ENCODE measurements around the gene IL24. TPM values are rescaled to one million over a fixed set of nuclear protein-coding genes. Genes with fewer than 3 reads are reported as not detected.

Gene IL24
- total RNA-seq, 2 donors from 2014 or later = not detected

DNA sequence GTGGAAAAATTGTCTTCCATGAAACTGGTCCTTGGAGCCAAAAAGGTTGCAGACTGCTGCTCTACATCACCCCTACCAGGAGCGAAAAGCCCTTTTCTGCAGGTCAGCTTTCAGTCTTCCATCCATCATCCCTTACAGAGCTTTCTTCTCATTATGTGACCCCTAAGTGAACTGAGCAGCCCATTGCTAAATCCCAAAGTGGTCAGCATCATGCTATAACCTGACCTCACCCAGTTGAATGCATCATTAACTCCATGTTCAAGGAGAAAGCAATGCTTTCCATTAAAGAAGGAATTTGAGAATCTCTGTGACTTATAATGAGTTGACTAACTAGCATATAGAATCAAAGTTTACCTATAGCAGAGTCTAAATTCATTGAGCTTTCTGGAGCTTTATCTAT is 10.4 kb upstream of the IL24 start:
- Histone ChIP-seq H3K4me3 (no peak overlapping the region), H3K36me3 (no peaks in the 10 kb centered on the region), H3K27me3 (replicated peaks; ENCODE audit: insufficient read depth) (no peaks in the 10 kb centered on the region), H3K4me1 (ENCODE audit: control insufficient read depth in 1 of 2, low read depth in 2 of 2) (no peaks in the 10 kb centered on the region), H3K27ac (no peak overlapping the region), H3K9me3 (no peaks in the 10 kb centered on the region)
- no peak for DNase-seq (ENCODE audit: low spot score)
- TF ChIP-seq, protein P1, sequence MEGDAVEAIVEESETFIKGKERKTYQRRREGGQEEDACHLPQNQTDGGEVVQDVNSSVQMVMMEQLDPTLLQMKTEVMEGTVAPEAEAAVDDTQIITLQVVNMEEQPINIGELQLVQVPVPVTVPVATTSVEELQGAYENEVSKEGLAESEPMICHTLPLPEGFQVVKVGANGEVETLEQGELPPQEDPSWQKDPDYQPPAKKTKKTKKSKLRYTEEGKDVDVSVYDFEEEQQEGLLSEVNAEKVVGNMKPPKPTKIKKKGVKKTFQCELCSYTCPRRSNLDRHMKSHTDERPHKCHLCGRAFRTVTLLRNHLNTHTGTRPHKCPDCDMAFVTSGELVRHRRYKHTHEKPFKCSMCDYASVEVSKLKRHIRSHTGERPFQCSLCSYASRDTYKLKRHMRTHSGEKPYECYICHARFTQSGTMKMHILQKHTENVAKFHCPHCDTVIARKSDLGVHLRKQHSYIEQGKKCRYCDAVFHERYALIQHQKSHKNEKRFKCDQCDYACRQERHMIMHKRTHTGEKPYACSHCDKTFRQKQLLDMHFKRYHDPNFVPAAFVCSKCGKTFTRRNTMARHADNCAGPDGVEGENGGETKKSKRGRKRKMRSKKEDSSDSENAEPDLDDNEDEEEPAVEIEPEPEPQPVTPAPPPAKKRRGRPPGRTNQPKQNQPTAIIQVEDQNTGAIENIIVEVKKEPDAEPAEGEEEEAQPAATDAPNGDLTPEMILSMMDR (IDR thresholded peaks at IDR 0.05) = no peak
- no peak for ATAC-seq (ENCODE audit: insufficient number of reproducible peaks, low FRiP score, low read depth)

DNA sequence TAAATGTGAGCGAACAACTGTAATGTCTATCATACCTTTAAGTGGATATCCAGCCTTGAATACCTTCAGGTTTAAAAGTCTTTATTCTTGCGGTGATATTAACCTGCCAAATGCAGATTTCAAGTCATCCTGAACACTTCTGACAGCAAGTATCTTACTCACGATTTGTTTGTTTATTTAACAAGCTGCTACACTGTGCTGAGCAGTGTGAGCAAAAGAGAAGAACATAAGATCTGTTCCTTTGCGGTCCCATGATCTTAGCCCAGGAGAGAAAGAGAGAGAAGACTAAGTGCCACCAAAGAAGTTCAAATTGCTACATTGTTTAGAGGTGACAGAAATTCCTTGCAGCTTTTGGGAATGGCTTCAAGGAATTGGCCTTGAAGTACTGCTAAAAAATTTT is 9.5 kb upstream of the IL24 start:
- H3K36me3 ChIP-seq = no peaks in the 10 kb centered on the region
- DNase-seq (ENCODE audit: low spot score) (no peak), ATAC-seq (ENCODE audit: insufficient number of reproducible peaks, low FRiP score, low read depth) (no peak)
- H3K27me3 ChIP-seq (replicated peaks; ENCODE audit: insufficient read depth) = no peaks in the 10 kb centered on the region
- no peak overlapping the region for H3K27ac ChIP-seq
- no peak overlapping the region for H3K4me3 ChIP-seq
- TF ChIP-seq, protein P1 (IDR thresholded peaks at IDR 0.05) = no peak
- no peaks in the 10 kb centered on the region for H3K9me3 ChIP-seq
- H3K4me1 ChIP-seq (ENCODE audit: control insufficient read depth in 1 of 2, low read depth in 2 of 2) = no peaks in the 10 kb centered on the region

DNA sequence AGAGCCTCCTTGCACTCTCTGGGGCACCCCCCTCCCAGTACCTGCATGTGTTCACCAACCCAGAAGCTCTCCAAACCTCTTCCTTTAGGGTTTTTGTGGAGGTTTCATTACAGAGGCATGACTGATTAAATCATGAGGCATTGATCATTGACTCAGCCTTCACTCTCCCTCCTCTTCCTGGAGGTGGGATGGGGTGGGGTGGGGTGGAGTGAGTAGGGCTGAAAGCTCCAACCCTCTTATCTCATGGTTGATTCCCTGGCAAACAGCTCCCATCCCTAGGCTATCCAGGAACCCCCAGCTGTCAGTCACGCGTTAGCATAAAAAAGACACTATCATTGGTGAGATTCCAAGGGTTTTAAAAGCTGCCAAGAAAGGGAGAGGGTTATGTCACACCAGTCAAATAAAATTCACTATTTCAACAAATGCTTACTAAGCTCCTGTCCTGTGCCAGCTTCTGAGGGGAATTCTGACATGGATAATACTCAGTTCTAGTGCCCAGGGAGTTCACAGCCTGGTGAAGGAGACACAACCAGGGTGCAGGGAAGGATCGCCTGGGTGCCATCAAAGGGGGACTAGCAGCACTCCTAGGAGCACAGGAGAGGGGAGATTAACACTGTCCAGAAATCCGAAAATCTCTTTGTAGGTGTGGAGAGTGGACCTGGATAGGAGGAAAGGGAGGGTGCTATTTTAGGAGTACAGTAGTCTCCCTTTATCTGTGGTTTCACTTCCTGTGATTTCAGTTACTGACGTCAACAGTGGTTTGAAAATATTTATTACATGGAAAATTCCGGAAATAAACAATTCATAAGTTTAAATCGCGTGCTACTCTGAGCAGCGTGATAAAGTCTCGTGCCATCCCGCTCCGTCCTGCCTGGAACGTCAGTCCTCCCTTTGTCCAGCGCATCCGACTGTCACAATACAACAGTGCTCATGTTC is 6.8 kb upstream of the IL24 start:
- no peaks in the 10 kb centered on the region for H3K27me3 ChIP-seq (replicated peaks; ENCODE audit: insufficient read depth)
- H3K4me3 ChIP-seq = no peak overlapping the region
- DNase-seq (ENCODE audit: low spot score) (no peak), ATAC-seq (ENCODE audit: insufficient number of reproducible peaks, low FRiP score, low read depth) (no peak)
- no peaks in the 10 kb centered on the region for H3K9me3 ChIP-seq
- TF ChIP-seq, protein P1 (IDR thresholded peaks at IDR 0.05) = no peak
- no peak overlapping the region for H3K27ac ChIP-seq
- H3K36me3 ChIP-seq = no peaks in the 10 kb centered on the region
- H3K4me1 ChIP-seq (ENCODE audit: control insufficient read depth in 1 of 2, low read depth in 2 of 2) = no peaks in the 10 kb centered on the region

DNA sequence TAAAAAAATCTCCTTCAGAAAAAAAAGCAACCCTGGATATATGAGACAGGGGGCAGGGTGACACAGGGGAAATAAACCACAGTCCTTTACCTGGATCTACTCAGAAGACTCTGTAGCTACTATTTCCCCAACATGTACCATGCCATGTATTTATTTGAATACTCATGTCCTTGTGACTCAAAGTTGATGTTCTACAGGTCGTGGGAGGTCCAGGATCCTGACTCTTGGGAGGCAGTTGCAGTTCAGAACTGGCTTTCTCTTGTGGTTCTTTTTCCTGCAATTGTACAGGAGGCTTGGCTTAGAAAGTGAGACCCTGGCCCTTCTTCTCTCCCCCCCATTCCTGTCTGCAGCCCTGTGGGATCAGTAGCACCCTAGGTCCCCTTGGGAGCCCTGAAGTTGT is 5.8 kb upstream of the IL24 start:
- no peaks in the 10 kb centered on the region for H3K4me1 ChIP-seq (ENCODE audit: control insufficient read depth in 1 of 2, low read depth in 2 of 2)
- no peak overlapping the region for H3K4me3 ChIP-seq
- TF ChIP-seq, protein P1 (IDR thresholded peaks at IDR 0.05) = no peak
- DNase-seq (ENCODE audit: low spot score) (no peak), ATAC-seq (ENCODE audit: insufficient number of reproducible peaks, low FRiP score, low read depth) (no peak)
- H3K27me3 ChIP-seq (replicated peaks; ENCODE audit: insufficient read depth) = no peaks in the 10 kb centered on the region
- no peak overlapping the region for H3K27ac ChIP-seq
- H3K36me3 ChIP-seq = no peaks in the 10 kb centered on the region
- no peaks in the 10 kb centered on the region for H3K9me3 ChIP-seq

DNA sequence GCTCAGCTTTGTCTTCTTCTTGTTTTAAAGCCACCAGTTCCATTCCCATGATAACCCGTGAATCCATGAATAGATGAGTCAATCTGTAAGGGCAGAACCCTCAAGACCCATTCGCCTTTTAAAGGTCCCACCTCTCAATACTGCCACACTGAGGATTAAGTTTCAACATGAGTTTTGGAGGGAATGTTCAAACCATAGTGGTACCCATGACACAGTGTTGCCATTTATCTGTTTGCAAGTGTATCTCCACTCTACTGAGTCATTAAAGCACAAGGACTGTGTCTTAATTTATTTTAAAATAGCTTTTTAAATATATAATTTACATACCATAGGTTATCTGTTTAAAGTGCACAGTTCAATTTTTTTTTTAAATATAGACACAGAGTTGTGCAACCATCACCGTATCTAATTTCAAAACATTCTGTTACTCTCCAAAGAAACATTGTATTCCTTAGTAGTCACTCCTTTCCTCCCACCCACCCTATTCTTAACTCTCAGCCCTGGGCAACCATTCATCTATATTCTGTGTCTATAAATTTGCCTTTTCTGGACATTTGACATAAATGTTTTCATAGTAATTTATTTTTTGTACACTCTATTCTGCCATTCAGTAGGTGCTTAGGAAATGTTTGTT is 4.8 kb upstream of the IL24 start:
- no peak overlapping the region for H3K27ac ChIP-seq
- no peaks in the 10 kb centered on the region for H3K4me1 ChIP-seq (ENCODE audit: control insufficient read depth in 1 of 2, low read depth in 2 of 2)
- H3K9me3 ChIP-seq = no peaks in the 10 kb centered on the region
- H3K27me3 ChIP-seq (replicated peaks; ENCODE audit: insufficient read depth) = no peaks in the 10 kb centered on the region
- no peak overlapping the region for H3K4me3 ChIP-seq
- no peaks in the 10 kb centered on the region for H3K36me3 ChIP-seq
- TF ChIP-seq, protein P1 (IDR thresholded peaks at IDR 0.05) = no peak
- no peak for ATAC-seq (ENCODE audit: insufficient number of reproducible peaks, low FRiP score, low read depth)
- no peak for DNase-seq (ENCODE audit: low spot score)
